Stimulated activated CD8-positive, alpha-beta memory T cell treated with anti-CD3 and anti-CD28 coated beads, Interleukin-15, amount 100 ng/mL, for 1 hour (primary cell): ENCODE measurements around the gene GIPC3.

Experiments used
- DNase-seq: peaks from one replicate; pipeline ENCODE4 v3.0.0-alpha.2; 2020; ENCODE audit warnings: low read depth

GIPC3 gene

DNA sequence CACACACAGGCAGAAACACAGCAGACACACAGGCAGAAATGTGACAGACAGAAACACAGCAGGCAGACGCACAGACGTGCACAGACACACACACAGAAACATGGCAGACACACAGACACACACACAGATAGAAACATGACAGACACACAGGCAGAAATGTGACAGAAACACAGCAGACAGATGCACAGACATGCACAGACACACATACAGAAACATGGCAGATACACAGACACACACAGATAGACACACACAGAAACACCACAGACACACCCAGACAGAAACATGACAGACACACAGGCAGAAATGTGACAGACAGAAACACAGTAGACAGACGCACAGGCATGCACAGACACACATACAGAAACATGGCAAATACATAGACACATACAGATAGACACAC, 20.1 kb downstream of the GIPC3 start:
- no peak for DNase-seq

GRCh38 chr19:3605770-3606169, 20.5 kb downstream of the GIPC3 start:
- DNase-seq = no peak

GRCh38 chr19:3606174-3606689, 21.0 kb downstream of the GIPC3 start:
- no peak for DNase-seq

DNA sequence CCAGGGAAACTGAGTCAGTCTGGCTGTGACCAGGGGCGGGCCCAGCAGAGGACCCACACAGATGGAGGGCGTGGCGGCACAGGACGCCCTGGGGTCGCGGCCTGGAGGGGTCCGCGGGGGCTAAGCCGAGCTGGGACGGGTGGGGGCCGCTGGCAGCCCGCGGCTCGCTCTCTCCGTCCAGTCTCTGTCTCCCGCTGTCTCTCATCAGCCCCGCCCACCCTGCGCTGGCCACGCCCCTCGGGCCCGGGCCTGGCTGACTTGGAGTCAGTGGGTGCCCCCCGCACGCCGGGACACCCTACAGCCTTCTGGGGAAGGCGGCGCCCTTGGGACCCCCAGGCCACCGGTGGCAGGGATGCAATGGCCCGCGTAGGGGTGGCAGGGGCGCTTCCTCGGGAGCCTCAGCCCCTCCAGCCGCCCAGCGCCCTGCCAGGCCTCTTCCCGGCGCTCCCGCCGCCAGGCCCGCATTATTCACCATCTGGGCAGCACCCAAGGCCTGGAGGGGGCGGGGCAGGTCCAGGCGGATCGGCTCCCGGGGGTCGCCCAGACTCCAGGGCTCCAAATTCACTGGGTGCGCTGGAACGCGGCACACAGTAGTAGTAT, 21.5 kb downstream of the GIPC3 start, which contains the start of gene TBXA2R:
TSS of gene TBXA2R (minus strand) at position 186 of the 600 bp plus-strand sequence. CDS start 6,241 bp downstream, outside the sequence.
- DNase-seq = peak; percentile 24

GRCh38 chr19:3607303-3608078, 22.2 kb downstream of the GIPC3 start:
- DNase-seq = no peak

DNA sequence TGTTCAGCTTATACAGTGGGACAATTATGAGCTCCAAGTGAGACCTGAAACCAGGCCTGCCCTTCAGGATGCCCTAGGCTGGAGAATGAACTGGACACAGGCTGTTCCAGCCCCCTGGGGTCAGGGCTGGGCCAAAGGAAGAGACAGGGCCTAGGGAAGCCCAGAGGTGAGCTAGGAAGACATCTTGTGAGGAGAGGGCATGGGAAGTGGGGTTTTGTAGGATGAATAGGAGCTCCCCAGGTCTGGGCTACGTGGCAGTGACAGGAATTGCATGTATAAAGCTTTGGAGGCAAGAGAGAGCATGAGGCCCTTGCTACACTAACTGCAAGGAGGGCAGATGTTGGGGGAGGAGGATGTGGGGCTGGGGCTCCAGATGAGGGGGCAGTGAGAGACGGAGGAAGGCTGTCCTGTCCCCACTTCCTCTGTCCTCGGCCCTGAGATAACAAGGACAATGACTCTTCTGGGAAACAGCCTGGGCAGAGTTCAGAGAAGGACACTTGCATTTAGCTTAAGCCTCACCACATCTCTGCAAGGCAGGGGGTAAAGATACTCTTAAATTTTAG, 22.9 kb downstream of the GIPC3 start:
- DNase-seq = no peak

- no peak for DNase-seq
These were observed 23.6 kb downstream of the GIPC3 start for GRCh38 chr19:3608750-3609322.

DNA sequence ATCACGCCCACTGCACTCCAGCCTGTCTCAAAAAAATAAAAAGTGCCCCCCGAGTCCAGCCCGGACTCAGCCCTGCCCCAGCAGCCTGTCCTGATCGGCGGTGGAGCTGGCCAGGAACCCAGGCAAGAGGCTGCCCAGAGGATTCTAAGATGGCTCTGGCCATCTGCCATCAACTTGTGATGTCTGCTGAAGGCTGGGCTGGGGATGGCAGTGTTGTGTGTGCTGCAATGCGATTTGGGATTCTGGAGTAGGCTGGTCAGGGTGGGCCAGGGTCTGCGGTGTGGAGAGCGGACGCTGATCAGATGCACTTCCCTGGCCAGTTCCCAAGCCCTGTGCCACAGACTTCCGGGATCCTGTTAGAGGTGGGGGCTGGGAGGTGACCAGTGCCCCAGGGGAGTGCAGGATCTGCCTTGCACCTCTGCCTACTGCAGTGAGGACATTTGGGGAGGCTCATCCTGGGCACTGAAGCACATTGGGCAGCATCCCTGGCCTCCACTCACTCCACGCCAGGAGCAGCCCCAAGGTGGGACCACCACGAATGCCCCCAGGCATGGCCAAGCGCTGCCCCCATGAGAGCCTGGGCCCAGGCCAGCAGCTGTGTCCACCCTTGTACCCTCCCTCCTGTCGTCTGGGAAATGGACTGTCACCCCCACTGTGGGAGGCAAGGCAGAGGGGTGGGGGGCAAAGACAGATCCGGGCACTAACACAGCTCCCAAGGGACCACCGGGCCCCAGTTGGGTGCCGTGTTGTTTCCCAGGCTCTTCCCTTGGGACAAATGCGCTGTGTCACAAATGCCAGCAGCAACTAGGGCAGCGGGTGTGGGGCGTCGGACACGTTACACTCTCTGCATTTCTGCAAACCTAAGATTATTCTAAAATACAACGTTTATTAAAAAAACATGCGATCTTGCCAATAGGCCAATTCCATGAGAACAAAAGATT, 24.8 kb downstream of the GIPC3 start:
- no peak for DNase-seq

DNA sequence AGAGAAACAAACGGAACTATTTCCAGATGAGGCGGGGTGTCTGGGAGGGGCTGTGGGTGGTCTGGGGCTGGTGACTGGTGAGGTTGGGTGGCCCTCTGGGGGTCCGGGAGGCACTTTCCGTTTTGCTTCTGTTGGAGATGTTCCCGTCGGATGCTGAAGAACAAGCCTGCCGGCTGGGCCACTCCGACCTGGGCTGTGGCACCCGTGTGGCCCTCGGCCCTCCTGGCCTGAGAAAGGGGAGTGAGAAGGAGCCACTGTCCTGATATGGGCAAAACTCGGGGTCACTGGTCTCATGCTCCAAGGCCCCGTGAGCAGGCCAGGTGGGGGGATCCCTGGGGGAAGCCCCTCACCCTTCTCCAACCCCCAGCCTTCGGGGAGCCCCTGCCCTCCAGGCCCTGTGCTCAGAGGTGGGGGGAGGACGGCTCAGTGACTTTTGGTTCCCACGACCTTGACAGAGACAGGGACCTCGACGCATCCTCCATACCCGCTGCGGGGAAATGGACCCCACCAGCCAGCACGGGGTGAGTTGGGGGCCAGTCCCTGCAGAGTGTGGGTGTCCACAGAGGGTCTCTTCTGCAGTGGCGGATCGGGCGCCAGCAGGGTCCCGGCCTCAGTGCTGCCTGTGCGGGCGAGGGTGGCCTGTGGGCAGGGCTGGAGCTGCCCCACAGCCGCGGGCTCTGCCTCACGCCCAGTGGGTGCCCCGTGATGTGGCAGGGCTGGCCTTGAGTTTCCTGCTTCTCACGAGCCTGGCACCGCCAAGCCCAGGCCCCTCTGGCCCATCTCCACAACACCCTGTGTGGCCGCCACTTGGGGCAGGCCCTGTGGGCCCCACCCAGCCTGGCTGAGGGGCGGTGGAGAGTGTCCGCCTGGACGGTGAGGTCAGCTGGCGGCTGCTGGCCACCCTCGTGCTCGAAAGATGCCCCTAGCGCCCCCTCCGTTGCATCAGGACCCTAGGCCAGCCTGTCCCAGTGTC, 25.8 kb downstream of the GIPC3 start:
- DNase-seq = no peak

DNA sequence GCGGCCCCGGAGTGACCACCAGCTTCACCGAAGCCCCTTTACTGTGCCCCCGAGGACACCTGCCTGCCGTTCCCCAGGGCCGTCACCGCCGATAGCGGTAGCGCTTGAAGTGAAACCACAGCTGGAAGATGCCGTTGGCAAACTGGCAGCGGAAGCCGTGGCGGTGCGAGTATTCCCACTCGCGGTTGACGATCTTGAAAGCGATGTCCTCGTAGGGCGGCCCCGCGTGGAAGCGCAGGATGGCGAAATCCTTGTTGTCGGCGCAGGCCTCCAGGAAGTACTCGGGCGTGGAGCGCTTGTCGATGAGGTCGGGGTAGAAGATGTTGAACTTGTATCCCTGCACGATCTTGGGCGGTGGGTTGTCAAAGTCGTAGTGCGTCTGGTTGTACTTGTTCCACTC, 26.6 kb downstream of the GIPC3 start:
- no peak for DNase-seq

DNA sequence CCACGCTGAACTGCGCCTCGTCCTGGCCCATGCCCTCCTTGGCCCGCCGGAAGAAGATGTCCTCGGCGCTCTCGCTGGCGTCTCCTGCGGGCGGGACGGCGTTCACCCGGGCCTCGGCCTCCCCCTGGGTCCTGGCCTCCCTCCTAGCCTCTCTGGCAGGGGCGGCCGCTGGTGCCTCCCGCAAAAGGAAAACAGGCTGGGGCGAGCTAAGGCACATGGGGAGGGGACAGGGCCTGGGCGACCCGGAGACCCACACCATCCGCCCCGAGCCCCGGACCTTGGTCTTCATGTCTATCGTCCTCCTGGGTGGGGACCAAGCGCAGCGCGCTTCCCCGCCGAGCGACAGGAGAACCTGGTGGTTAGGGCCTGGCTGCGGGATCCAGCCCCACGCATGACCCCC, 27.1 kb downstream of the GIPC3 start:
- no peak for DNase-seq

DNA sequence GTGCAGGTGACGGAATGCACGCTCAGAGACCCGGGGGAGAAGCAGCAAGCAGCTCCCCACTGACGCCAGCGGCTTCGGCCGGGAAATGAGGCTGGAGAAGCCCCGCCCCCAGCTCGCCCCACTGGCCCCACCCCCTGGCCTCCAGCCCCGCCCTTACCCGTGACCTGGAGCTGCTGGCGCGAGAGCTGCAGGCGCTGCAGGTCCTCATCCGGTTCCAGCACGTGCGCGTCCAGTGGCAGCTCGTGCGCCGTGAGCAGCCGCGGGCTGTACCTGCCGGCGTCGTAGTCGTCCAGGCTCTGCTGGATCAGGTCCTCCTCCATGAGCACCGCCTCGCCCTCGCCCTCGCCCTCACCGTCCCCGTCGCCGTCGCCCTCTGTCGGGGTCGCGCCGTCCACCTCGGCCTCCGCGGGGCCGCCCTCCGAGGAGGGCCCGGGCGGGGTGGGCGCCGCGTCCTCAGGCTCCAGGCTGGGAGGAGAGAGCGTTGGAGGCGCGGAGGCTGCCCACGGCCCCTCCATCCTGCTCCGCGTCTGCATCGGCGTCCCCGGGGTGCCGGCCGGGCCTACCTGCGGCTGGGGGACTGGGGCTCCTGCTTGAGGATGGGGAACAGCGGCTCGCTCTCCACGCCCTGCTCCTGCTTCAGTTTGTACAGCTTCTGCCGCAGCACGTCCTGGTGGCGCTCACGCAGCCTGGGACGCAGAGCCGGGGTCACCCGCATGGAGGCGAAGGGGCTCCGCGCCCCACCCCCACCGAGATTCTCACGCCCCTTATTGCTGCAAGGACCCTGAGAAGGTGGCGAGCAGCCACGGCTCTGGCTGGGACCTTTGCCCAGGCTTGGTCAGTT, 27.8 kb downstream of the GIPC3 start:
- no peak for DNase-seq

GRCh38 chr19:3613818-3614661, 28.8 kb downstream of the GIPC3 start:
- no peak for DNase-seq

DNA sequence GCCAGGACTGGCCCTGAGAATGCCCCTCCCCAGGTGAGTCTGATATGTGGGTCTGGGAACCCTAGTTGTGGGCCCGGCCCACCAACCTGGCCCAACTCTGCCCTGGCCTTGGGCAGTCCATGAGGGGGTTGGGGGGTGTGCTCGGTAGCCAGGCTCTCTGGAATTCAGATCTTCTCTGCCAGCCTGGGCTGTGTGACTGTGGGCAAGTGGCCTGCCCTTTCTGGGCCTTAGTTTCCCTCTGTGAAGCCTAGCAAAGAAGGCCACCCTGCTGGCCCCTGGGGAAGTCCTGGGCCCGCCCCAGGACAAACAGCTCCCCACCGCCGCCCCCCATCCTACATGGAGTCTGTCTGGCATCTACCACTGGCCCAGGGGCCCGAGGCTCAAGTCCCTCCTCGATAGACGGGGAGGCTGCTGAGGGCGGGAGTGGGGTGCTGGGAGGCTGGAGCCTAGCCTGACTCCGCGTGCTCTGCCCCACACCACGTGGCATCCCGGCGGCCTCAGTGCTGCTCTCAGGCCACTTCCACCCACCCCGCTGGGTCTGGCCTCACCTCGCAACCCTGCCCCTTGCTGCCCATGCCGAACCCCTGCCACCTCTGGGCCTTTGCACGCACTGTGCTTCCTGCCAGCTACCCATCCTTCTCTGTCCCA, 29.7 kb downstream of the GIPC3 start:
- no peak for DNase-seq

DNA sequence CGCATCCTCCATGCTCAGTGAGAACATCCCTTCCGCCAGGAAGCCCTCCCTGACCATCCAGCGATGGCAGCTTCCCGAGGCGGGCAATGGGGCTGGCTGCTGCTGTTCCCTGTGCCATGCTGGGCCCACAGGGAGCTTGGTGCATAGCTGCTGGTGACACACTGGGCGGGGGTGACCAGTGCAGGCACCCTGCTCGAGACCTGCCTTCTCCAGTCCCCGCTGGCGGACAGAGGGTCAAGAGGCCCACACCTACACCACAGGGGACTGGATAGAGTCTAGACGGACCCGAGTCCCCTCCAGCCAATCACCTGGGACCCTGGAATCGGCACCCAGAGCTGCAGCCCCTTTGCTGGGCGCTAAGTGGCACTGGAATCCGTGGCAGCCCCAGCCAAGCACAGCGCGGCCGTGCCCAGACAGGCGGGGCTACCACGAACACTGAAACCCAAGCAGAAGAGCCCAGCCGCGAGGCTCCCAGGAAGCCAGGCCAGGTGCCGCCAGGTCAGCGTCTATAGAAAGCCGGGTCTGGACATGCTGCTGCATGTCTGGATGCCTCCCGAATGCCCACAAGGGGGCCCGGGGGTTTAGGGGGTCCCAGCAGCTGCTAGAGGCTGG, 30.4 kb downstream of the GIPC3 start:
- DNase-seq = no peak

DNA sequence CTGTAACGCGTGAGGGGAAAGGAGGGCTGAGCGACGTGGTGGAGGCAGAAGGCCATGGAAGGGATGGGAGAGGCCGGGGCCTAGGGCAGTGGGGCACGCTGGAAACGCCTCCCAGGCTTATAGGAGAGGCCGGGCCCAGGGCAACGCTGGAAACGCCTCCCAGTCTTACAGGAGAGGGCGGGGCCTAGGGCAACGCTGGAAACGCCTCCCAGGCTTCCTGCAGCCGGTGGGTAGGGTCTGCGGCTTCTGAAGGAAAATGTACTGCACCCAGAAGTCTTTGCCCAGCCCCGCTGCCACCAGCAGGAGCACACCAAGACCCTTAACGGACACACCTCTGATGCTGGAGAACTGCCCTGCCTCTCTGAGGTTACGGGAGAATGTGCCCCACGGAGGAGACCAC, 32.2 kb downstream of the GIPC3 start:
- DNase-seq = no peak

DNA sequence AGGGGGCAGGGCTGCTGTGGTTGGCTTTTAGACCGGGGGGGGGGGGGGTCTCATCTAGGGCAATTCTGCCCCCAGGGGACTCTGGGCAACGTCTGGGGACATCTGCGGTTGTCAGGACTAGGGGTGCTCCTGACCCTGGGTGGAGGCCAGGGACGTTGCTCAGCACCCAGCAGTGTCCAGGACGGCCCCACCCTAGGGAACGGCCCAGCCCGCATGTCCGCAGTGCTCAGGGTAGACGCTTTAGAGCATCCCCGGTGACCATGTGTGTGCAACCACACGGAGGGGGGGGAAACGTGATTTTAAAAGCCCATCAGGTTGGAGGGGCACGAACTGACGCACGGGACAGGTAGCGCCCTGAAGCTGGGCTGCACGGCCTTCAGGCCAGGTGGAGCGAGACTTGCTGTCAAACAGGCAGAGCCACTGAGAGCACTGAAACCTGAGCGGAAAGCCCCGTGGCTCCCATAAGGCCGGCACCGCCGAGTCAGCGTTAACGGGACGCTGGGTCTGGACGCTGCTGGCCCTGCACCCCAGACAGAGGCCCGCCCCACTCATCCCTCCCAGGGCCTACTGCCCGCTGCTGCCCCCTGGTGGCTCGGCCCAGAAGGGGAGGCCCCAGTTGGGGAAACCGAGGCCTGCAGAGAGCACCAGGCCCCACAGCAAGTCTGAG, 33.0 kb downstream of the GIPC3 start:
- no peak for DNase-seq
